Vagina (tissue), 2 donors: ENCODE results near the gene TRIM67.

Experiments used
- CTCF ChIP-seq, 3 experiments: fragments of 450-650 bp in 2 of 3; fragments of 200-600 bp in 1 of 3; sonication (generic) in 1 of 3; IDR thresholded peaks; one replicate each; pipeline ENCODE4 v1.5.1; 2017 to 2019; ENCODE audit warnings: antibody characterized with exemption in 3 of 3, mild to moderate bottlenecking in 2 of 3, moderate library complexity in 2 of 3
- POLR2A ChIP-seq, 2 donors: fragments of 450-650 bp; IDR thresholded peaks; one replicate each; pipeline ENCODE4 v1.6.1; 2017; ENCODE audit warnings: antibody characterized with exemption in 2 of 2, mild to moderate bottlenecking in 2 of 2, moderate library complexity in 2 of 2

DNA sequence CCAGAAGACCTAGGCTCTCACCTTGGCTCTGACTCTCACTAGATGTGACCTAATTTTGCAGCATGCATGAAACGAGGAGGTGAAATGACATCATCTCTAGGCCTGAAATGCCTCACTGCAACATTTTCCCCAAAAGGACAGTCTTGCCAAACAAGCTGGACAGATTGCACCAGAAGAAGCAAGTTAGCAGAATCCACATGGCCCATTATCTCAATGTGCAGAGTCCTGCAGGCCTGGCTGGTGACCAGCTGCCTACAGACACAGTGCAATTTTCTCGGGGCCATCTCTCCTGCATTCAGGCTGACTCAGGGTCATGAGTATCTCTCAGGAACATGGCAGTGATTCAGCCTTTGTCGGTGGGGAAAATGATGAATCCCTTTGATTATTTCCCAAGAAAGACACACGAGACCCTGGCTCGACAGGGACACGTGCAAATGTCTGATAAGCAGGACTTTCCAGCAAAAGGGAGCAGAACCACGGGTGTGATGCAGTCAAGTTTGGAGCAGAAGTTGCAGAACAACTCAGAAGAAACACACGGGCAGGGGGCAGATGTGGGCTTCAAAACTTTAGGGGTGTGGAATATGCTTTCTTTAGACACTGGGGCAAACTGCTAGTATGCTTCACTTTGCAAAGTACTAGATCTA lies 38.7 kb downstream of the TRIM67 start:
- TF ChIP-seq POLR2A (IDR thresholded peaks at IDR 0.05) = no peak
- TF ChIP-seq CTCF (IDR thresholded peaks at IDR 0.05) = no peak
